ENCODE measurements around the gene HOXB7.

GRCh38 chr17:48632579-48633265 lies 21.9 kb upstream of the HOXB7 start:
- TF ChIP-seq FOXM1 (IDR thresholded peaks at IDR 0.05; ENCODE audit: borderline replicate concordance) (no peak), SUZ12 (IDR thresholded peaks at IDR 0.05) (no peak), TARDBP (IDR thresholded peaks at IDR 0.05) (no peak), SP1 (IDR thresholded peaks at IDR 0.05) (no peak), ZNF384 (IDR thresholded peaks at IDR 0.05) (no peak), ELF4 (IDR thresholded peaks at IDR 0.05) (no peak), FOXA1 (IDR thresholded peaks at IDR 0.05) (no peak)

Measured in HEK293T (cell line).